MG63 (cell line): Measurements from ENCODE around the gene TUT7. TPM values are rescaled to one million over a fixed set of nuclear protein-coding genes. Genes with fewer than 3 reads are reported as not detected.

Source experiments
- DNase-seq: peaks from one replicate; pipeline ENCODE4 v3.0.0-alpha.2; 2020
- H3K27me3 ChIP-seq: fragments of 250-450 bp; sonication (Bioruptor Pico); 2 replicates; pipeline ENCODE4 v1.5.1; 2020; ENCODE audit warnings: mild to moderate bottlenecking, moderate library complexity
- H3K36me3 ChIP-seq: fragments of 250-450 bp; sonication (Bioruptor Pico); 2 replicates; pipeline ENCODE4 v1.5.1; 2020; ENCODE audit warnings: mild to moderate bottlenecking, moderate library complexity
- H3K4me3 ChIP-seq: fragments of 250-450 bp; sonication (Bioruptor Pico); 2 replicates; pipeline ENCODE4 v1.5.1; 2020; ENCODE audit warnings: mild to moderate bottlenecking, moderate library complexity
- H3K9me3 ChIP-seq: fragments of 250-450 bp; sonication (Bioruptor Pico); 2 replicates; pipeline ENCODE4 v1.5.1; 2020; ENCODE audit warnings: mild to moderate bottlenecking, moderate library complexity
- total RNA-seq: library from RNA; depleted of rRNA; stranded (reverse); fragments of >200 nt; shearing (Covaris generic); gene quantifications from 2 replicates; pipeline ENCODE4 v1.2.3, GENCODE V29; 2014; ENCODE audit warnings: low replicate concordance; rRNA removed

The TUT7 gene
- total RNA-seq, 1 experiment from 2014 or later, result 11.8 TPM

DNA sequence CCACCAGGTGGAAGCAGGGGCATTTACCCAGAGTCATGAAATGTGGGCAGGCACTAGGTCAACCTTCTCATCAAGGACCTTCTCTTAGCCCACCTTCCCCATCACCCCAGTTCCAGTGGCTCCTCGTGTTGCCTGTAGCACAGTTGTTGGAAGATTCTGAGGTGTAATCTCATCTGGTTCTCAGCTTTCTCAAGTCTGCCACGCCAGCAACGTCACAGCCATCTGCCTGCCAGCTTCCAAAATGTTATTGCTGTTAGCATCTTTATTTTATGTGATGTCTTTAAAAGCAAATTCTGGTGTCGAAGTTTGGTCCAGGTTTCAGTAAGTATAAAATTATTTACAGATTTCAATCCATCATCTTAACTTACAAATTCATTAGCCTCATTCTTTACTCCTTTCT lies 105.5 kb downstream of the TUT7 start:
- Histone ChIP-seq H3K27me3 (no peaks in the 10 kb centered on the region), H3K36me3 (no peaks in the 10 kb centered on the region), H3K9me3 (no peaks in the 10 kb centered on the region), H3K4me3 (no peak overlapping the region)
- no peak for DNase-seq

- no peak for DNase-seq
- Histone ChIP-seq H3K9me3 (no peaks in the 10 kb centered on the region), H3K27me3 (no peaks in the 10 kb centered on the region)
Measured at GRCh38 chr9:86246752-86247161, 107.5 kb downstream of the TUT7 start.

DNA sequence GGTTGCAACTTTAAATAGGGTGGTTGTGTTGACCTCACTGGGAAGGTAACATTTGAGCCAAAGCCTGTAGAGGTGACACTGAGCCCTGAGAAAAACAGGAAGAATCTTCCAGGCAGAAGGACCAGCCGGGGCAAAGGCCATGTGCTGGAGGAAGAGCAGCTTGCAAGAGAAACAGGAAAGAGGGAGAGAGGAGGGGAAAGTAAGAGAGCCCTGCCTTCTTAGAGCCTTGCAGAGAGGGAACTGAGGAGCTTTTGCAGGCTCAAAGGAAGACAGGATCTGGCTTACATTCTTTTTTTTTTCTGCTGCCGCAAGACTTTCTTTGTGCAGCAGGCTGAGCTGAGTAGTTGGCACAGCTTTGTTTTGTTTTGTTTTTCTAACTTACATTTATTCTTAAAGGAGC lies 112.1 kb downstream of the TUT7 start:
- DNase-seq, result no peak
- Histone ChIP-seq H3K36me3 (no peaks in the 10 kb centered on the region), H3K27me3 (no peaks in the 10 kb centered on the region), H3K9me3 (no peaks in the 10 kb centered on the region), H3K4me3 (no peak overlapping the region)

More at GRCh38 chr9:86246752-86247161, 107.5 kb downstream of the TUT7 start:
- no peak overlapping the region for H3K4me3 ChIP-seq
- H3K36me3 ChIP-seq, result no peaks in the 10 kb centered on the region

- no peak for DNase-seq
- Histone ChIP-seq H3K36me3 (no peaks in the 10 kb centered on the region), H3K9me3 (no peaks in the 10 kb centered on the region), H3K4me3 (no peak overlapping the region), H3K27me3 (no peaks in the 10 kb centered on the region)
Measured at GRCh38 chr9:86241216-86241615, 113.0 kb downstream of the TUT7 start.

DNA sequence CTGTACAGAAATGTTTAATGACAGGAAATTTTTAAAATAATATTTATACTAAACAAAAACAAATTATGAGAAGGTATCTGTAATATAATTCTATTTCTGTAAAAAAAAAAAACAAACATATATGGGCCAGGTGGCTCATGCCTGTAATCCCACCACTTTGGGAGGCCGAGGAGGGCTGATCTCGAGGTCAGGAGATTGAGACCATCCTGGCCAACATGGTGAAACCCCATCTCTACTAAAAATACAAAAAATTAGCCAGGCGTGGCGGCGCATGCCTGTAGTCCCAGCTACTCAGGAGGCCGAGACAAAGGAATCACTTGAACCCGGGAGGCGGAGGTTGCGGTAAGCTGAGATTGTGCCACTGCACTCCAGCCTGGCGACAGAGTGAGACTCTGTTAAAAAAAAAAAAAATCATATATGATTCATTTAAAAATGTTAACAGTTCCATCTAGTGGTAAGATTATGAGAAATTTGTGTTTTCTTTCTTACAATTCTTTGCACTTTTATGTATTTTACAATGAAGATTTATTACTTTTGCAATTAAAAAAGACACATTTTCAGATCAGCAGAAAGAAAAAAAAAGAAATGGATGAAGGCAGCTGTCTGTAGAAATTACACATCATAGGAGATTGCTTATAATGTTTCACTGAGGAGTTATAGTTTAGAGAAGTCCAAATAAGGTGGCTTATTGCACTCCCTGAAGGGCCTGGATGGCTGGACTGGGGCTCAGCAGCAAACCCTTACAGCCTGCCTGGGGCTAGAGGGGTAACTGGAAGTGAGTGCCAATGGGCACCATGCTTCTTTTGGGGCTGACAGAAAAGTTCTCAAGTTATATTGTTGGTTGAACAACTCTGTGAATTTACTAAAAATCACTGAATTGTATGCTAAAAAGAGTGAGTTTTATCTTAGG lies 115.1 kb downstream of the TUT7 start:
- DNase-seq, result peak; percentile 9
- Histone ChIP-seq H3K9me3 (no peaks in the 10 kb centered on the region), H3K27me3 (no peaks in the 10 kb centered on the region), H3K4me3 (no peak overlapping the region), H3K36me3 (no peaks in the 10 kb centered on the region)

Other genes starting within 250 kb of the TUT7 start
- gene C9orf153, start 94.8 kb downstream of the TUT7 start, total RNA-seq, result not detected in 2 replicates
- gene ISCA1, start 71.9 kb downstream of the TUT7 start, total RNA-seq, result 42.4 and 54.1 TPM in 2 replicates